H9 (cell line): ENCODE measurements around the gene NEDD4. TPM values are rescaled to one million over a fixed set of nuclear protein-coding genes. Genes with fewer than 3 reads are reported as not detected.

Experiments used
- DNase-seq: peaks from one replicate; pipeline ENCODE4 v3.0.0-alpha.2; 2017
- H2AFZ ChIP-seq: one replicate; pipeline ENCODE4 v1.6.1; 2013; ENCODE audit warnings: mild to moderate bottlenecking, low read length, control low read depth, moderate library complexity
- H2AK5ac ChIP-seq: 2 replicates; pipeline ENCODE4 v1.6.1; 2013; ENCODE audit warnings: low read length, control low read depth, mixed read lengths; ENCODE audit not compliant: insufficient read length
- H2BK120ac ChIP-seq: one replicate; pipeline ENCODE4 v1.6.1; 2013; ENCODE audit warnings: low read depth, mild to moderate bottlenecking, low read length, control low read depth, inconsistent platforms; ENCODE audit not compliant: poor library complexity, severe bottlenecking
- H2BK12ac ChIP-seq: 2 replicates; pipeline ENCODE4 v1.6.1; 2013; ENCODE audit warnings: low read length, control low read depth, mixed read lengths, low read depth; ENCODE audit not compliant: insufficient read length
- H2BK15ac ChIP-seq: 2 replicates; pipeline ENCODE4 v1.6.1; 2013; ENCODE audit warnings: low read depth, low read length, control low read depth
- H2BK20ac ChIP-seq: one replicate; pipeline ENCODE4 v1.6.1; 2013; ENCODE audit warnings: low read depth, mild to moderate bottlenecking, low read length, control low read depth, inconsistent platforms; ENCODE audit not compliant: poor library complexity, severe bottlenecking
- H2BK5ac ChIP-seq: 2 replicates; pipeline ENCODE4 v1.6.1; 2013; ENCODE audit warnings: low read length, control low read depth, mixed read lengths; ENCODE audit not compliant: insufficient read length
- H3K14ac ChIP-seq: 2 replicates; pipeline ENCODE4 v1.6.1; 2013; ENCODE audit warnings: low read length, control low read depth; ENCODE audit not compliant: insufficient read depth
- H3K18ac ChIP-seq: 2 replicates; pipeline ENCODE4 v1.6.1; 2013; ENCODE audit warnings: low read depth, mild to moderate bottlenecking, mixed read lengths, low read length, control low read depth; ENCODE audit not compliant: insufficient read length
- H3K23ac ChIP-seq: 2 replicates; pipeline ENCODE4 v1.6.1; 2013; ENCODE audit warnings: low read length, control low read depth, mixed read lengths, low read depth; ENCODE audit not compliant: insufficient read length
- H3K23me2 ChIP-seq: 2 replicates; pipeline ENCODE4 v1.6.1; 2013; ENCODE audit warnings: low read depth, mild to moderate bottlenecking, mixed read lengths, low read length, control low read depth; ENCODE audit not compliant: insufficient read length, poor library complexity, severe bottlenecking
- H3K27ac ChIP-seq: 2 replicates; pipeline ENCODE4 v1.5.1; 2013; ENCODE audit warnings: low read length, control low read depth, mixed read lengths, low read depth; ENCODE audit not compliant: insufficient read length
- H3K27me3 ChIP-seq: 2 replicates; pipeline ENCODE4 v1.6.1; 2013; ENCODE audit warnings: low read length, control low read depth, inconsistent platforms; ENCODE audit not compliant: insufficient read depth
- H3K4ac ChIP-seq: 2 replicates; pipeline ENCODE4 v1.6.1; 2013; ENCODE audit warnings: low read depth, mild to moderate bottlenecking, control low read depth, inconsistent platforms, low read length, moderate library complexity
- H3K4me1 ChIP-seq: 2 replicates; pipeline ENCODE4 v1.6.1; 2013; ENCODE audit warnings: low read length, control low read depth, inconsistent platforms; ENCODE audit not compliant: insufficient read depth
- H3K4me2 ChIP-seq: 2 replicates; pipeline ENCODE4 v1.6.1; 2013; ENCODE audit warnings: low read length, control low read depth, mixed read lengths; ENCODE audit not compliant: insufficient read length, insufficient read depth
- H3K56ac ChIP-seq: 2 replicates; pipeline ENCODE4 v1.6.1; 2013; ENCODE audit warnings: low read depth, mild to moderate bottlenecking, mixed read lengths, low read length, control low read depth; ENCODE audit not compliant: insufficient read length
- H3K79me1 ChIP-seq: 2 replicates; pipeline ENCODE4 v1.6.1; 2013; ENCODE audit warnings: low read depth, mild to moderate bottlenecking, moderate library complexity, low read length, control low read depth, inconsistent platforms; ENCODE audit not compliant: insufficient read depth, poor library complexity, severe bottlenecking
- H3K79me2 ChIP-seq: 2 replicates; pipeline ENCODE4 v1.6.1; 2013; ENCODE audit warnings: low read length, control low read depth, inconsistent platforms; ENCODE audit not compliant: insufficient read depth
- H3K9ac ChIP-seq: 2 replicates; pipeline ENCODE4 v1.6.1; 2013; ENCODE audit warnings: low read length, control low read depth, mixed read lengths; ENCODE audit not compliant: insufficient read length; ENCODE audit errors: extremely low read depth
- H3K9me3 ChIP-seq: one replicate; pipeline ENCODE4 v1.6.1; 2013; ENCODE audit warnings: low read depth, low read length, inconsistent platforms; ENCODE audit not compliant: control insufficient read depth
- H3T11ph ChIP-seq: one replicate; pipeline ENCODE4 v1.6.1; 2013; ENCODE audit warnings: mild to moderate bottlenecking, low read length, control low read depth, inconsistent platforms
- H4K20me1 ChIP-seq: one replicate; pipeline ENCODE4 v1.6.1; 2013; ENCODE audit not compliant: control insufficient read depth, insufficient read length, insufficient read depth
- H4K5ac ChIP-seq: 2 replicates; pipeline ENCODE4 v1.6.1; 2013; ENCODE audit warnings: low read depth, mild to moderate bottlenecking, mixed read lengths, low read length, control low read depth; ENCODE audit not compliant: insufficient read length
- H4K8ac ChIP-seq: replicated peaks from 2 replicates; pipeline ENCODE4 v1.6.1; 2013; ENCODE audit warnings: low read length, control low read depth, mixed read lengths, low read depth; ENCODE audit not compliant: insufficient read length
- H4K91ac ChIP-seq: 2 replicates; pipeline ENCODE4 v1.6.1; 2013; ENCODE audit warnings: low read depth, mild to moderate bottlenecking, moderate library complexity, mixed read lengths, low read length, control low read depth; ENCODE audit not compliant: insufficient read length
- H3K27ac Mint-ChIP-seq, 3 experiments: 2 replicates in 2 of 3; 3 replicates in 1 of 3; pipeline ENCODE4 v1.8.0; 2020 to 2021; ENCODE audit warnings: mixed read lengths in 3 of 3, mild to moderate bottlenecking in 1 of 3, moderate library complexity in 1 of 3
- H3K27me3 Mint-ChIP-seq: 2 replicates; pipeline ENCODE4 v1.8.0; 2021; ENCODE audit warnings: low read depth, mild to moderate bottlenecking, moderate library complexity, mixed read lengths
- H3K36me3 Mint-ChIP-seq, 3 experiments: 2 replicates in 2 of 3; 3 replicates in 1 of 3; pipeline ENCODE4 v1.8.0; 2020 to 2021; ENCODE audit warnings: low read depth in 3 of 3, mixed read lengths in 3 of 3; ENCODE audit not compliant: insufficient read depth in 1 of 3
- H3K4me1 Mint-ChIP-seq, 2 experiments: 2 replicates each; pipeline ENCODE4 v1.8.0; 2020; ENCODE audit warnings: mixed read lengths in 2 of 2
- H3K4me3 Mint-ChIP-seq, 2 experiments: 2 replicates in 1 of 2; 3 replicates in 1 of 2; pipeline ENCODE4 v1.8.0; 2020 to 2021; ENCODE audit warnings: mild to moderate bottlenecking in 2 of 2, mixed read lengths in 2 of 2, moderate library complexity in 1 of 2
- H3K9me3 Mint-ChIP-seq, 2 experiments: 2 replicates in 1 of 2; 3 replicates in 1 of 2; pipeline ENCODE4 v1.8.0; 2020; ENCODE audit warnings: mild to moderate bottlenecking in 2 of 2, mixed read lengths in 2 of 2, moderate library complexity in 1 of 2
- WGBS: extraction: QIAGEN DNeasy Blood & Tissue Kit; methylation state at CpG from one replicate; pipeline ENCODE4 v1.1.7; 2013; ENCODE audit warnings: missing lambda C conversion rate, low lambda C conversion rate, mixed read lengths; ENCODE audit not compliant: insufficient read length; ENCODE audit errors: extremely low coverage; 5-methylcytosine and 5-hydroxymethylcytosine counted together
- total RNA-seq: library from RNA; stranded (reverse); gene quantifications from 2 replicates; pipeline ENCODE4 v1.2.1, GENCODE V29; 2021
- TF ChIP-seq, protein P1 (sequence below): fragments of 200-600 bp; sonication (generic); conservative IDR thresholded peaks from 3 replicates; pipeline ENCODE4 v1.8.0; 2021; ENCODE audit warnings: antibody characterized with exemption, mild to moderate bottlenecking

NEDD4 gene
- total RNA-seq, 1 experiment from 2014 or later = 9.6 TPM

DNA sequence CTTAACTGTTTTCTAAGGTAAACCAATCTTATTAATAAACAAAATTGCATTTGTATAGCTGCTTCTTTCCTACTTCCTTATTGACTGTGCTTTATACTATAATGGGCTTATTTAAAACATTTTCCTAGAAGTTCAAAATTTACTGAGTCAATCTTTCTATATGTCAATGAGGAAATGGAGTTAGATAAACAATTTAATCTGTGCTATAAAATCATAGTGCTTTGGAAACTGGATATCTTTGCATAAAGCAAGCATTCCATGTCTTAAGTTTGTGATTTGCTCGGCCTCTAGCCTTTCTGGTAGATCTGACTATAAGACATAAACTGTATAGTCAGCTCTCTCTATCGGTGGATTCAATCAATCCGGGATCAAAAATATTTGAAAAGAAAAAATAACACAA lies 99.6 kb downstream of the NEDD4 start:
- Histone ChIP-seq H4K8ac (no peak overlapping the region), H3K27me3 (no peaks in the 10 kb centered on the region), H3K9ac (no peak overlapping the region), H2AFZ (no peak overlapping the region), H3K18ac (no peak overlapping the region), H2BK12ac (no peak overlapping the region), H3K79me2 (no peaks in the 10 kb centered on the region), H2BK120ac (no peak overlapping the region), H4K5ac (no peak overlapping the region), H3K4me1 (peaks cover 2% of the 10 kb centered on the region; the same call in 1 of the 2 replicates), H3K4me2 (no peak overlapping the region), H2BK5ac (no peak overlapping the region), H3K9me3 (no peaks in the 10 kb centered on the region), H2AK5ac (no peak overlapping the region), H3K14ac (no peak overlapping the region), H3K4ac (no peak overlapping the region), H2BK20ac (no peak overlapping the region), H4K20me1 (no peaks in the 10 kb centered on the region), H4K91ac (no peak overlapping the region), H3K79me1 (no peaks in the 10 kb centered on the region), H3K23ac (no peak overlapping the region), H3K23me2 (no peaks in the 10 kb centered on the region), H3K56ac (no peak overlapping the region), H3T11ph (no peak overlapping the region), H3K27ac (no peak overlapping the region), H2BK15ac (no peak overlapping the region)
- DNase-seq = no peak
- no peaks in the 10 kb centered on the region for H3K27me3 Mint-ChIP-seq
- TF ChIP-seq, protein P1, sequence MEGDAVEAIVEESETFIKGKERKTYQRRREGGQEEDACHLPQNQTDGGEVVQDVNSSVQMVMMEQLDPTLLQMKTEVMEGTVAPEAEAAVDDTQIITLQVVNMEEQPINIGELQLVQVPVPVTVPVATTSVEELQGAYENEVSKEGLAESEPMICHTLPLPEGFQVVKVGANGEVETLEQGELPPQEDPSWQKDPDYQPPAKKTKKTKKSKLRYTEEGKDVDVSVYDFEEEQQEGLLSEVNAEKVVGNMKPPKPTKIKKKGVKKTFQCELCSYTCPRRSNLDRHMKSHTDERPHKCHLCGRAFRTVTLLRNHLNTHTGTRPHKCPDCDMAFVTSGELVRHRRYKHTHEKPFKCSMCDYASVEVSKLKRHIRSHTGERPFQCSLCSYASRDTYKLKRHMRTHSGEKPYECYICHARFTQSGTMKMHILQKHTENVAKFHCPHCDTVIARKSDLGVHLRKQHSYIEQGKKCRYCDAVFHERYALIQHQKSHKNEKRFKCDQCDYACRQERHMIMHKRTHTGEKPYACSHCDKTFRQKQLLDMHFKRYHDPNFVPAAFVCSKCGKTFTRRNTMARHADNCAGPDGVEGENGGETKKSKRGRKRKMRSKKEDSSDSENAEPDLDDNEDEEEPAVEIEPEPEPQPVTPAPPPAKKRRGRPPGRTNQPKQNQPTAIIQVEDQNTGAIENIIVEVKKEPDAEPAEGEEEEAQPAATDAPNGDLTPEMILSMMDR = no peak
- H3K9me3 Mint-ChIP-seq = no peaks in the 10 kb centered on the region
- H3K4me1 Mint-ChIP-seq = peaks cover 9 to 10% of the 10 kb centered on the region in 2 experiments
- no peak overlapping the region for H3K4me3 Mint-ChIP-seq
- H3K36me3 Mint-ChIP-seq = no peaks in the 10 kb centered on the region
- no peak overlapping the region for H3K27ac Mint-ChIP-seq
- no CpG with 5 or more reads among the region's 3 CpGs for WGBS
